GM12878 (cell line): Measurements from ENCODE around the gene DDX27. TPM values are rescaled to one million over a fixed set of nuclear protein-coding genes. Genes with fewer than 3 reads are reported as not detected.
A peak's percentile ranks its signal among the peaks of the same experiment; 100 is the strongest.

ENCODE experiments used
- ATAC-seq: fragments of 200-7000 bp; cut with Tn5 transposase; 3 replicates; pipeline ENCODE4 v1.9.1; 2020; ENCODE audit warnings: mild to moderate bottlenecking, moderate library complexity
- BruUV-seq: library from RNA; stranded (reverse); fragments of 400-500 nt; replicated peaks from 2 replicates; lab custom pipeline; 2021; lab: Mats Ljungman, UMichigan
- CTCF ChIA-PET: fragments of 300-600 bp; sonication (Branson Sonifier 250); formaldehyde crosslinking; extraction: SDS; loops from one replicate; lab custom pipeline; 2021; ENCODE audit warnings: inconsistent platforms; lab: Yijun Ruan, JAX
- POLR2A ChIA-PET: fragments of 350-600 bp; formaldehyde crosslinking; extraction: SDS; loops from one replicate; lab custom pipeline; 2021; ENCODE audit warnings: inconsistent platforms; lab: Charles Lee
- RAD21 ChIA-PET: fragments of 300-600 bp; sonication (Branson Sonifier 250); formaldehyde crosslinking; loops from one replicate; lab custom pipeline; 2023; ENCODE audit warnings: antibody characterized with exemption; ENCODE audit not compliant: unreplicated experiment; lab: Charles Lee
- SMC1A ChIA-PET: fragments of 300-600 bp; sonication (Branson Sonifier 250); formaldehyde crosslinking; loops from one replicate; lab custom pipeline; 2023; ENCODE audit not compliant: unreplicated experiment, uncharacterized antibody; lab: Charles Lee
- DNase-seq: peaks from one replicate; pipeline ENCODE4 v3.0.0-alpha.2; 2011; ENCODE audit warnings: low read depth, low spot score
- FAIRE-seq: peaks from 3 replicates; lab custom pipeline; 2011; peaks lifted over from hg19 to GRCh38; lab: Jason Lieb, UNC
- H2AFZ ChIP-seq: 2 replicates; pipeline ENCODE4 v1.6.0; 2011; ENCODE audit warnings: low read depth, low read length, control low read depth; ENCODE audit not compliant: control insufficient read depth
- H3K27ac ChIP-seq: 2 replicates; pipeline ENCODE4 v1.5.1; 2011; ENCODE audit warnings: control low read depth; ENCODE audit not compliant: control insufficient read depth, insufficient read depth
- H3K27me3 ChIP-seq, 2 experiments: replicated peaks in 1 of 2; 2 replicates each; pipeline versions ENCODE4 v1.6.0 to v1.6.1; 2011; ENCODE audit warnings: low read length in 1 of 2; ENCODE audit not compliant: control insufficient read depth in 2 of 2, insufficient read depth in 2 of 2
- H3K36me3 ChIP-seq, 2 experiments: 2 replicates each; pipeline ENCODE4 v1.5.1; 2011; ENCODE audit warnings: low read length in 1 of 2; ENCODE audit not compliant: control insufficient read depth in 2 of 2, insufficient read depth in 2 of 2
- H3K4me1 ChIP-seq: 2 replicates; pipeline ENCODE4 v1.6.1; 2011; ENCODE audit warnings: mild to moderate bottlenecking, low read length, moderate library complexity, mixed read lengths; ENCODE audit not compliant: control insufficient read depth, insufficient read depth
- H3K4me2 ChIP-seq: 2 replicates; pipeline ENCODE4 v1.6.0; 2011; ENCODE audit warnings: control low read depth; ENCODE audit not compliant: control insufficient read depth, insufficient read depth
- H3K4me3 ChIP-seq: fragments of 200-600 bp; sonication (generic); 2 replicates; pipeline ENCODE4 v1.5.1; 2016
- H3K79me2 ChIP-seq: 2 replicates; pipeline ENCODE4 v1.6.0; 2011; ENCODE audit warnings: low read length; ENCODE audit not compliant: control insufficient read depth, insufficient read depth
- H3K9ac ChIP-seq: 2 replicates; pipeline ENCODE4 v1.8.0; 2011; ENCODE audit warnings: low read length, control low read depth, mixed read lengths; ENCODE audit not compliant: control insufficient read depth, insufficient read depth
- H3K9me3 ChIP-seq: replicated peaks from 3 replicates; pipeline ENCODE4 v1.5.1; 2011; ENCODE audit warnings: mild to moderate bottlenecking, low read length; ENCODE audit not compliant: control insufficient read depth, insufficient read depth
- H4K20me1 ChIP-seq: 2 replicates; pipeline ENCODE4 v1.6.0; 2011; ENCODE audit not compliant: control insufficient read depth, insufficient read depth
- ASH2L ChIP-seq: fragments of 300-600, 200-600 bp; sonication (generic); IDR thresholded peaks from 2 replicates; pipeline ENCODE4 v1.6.1; 2017; ENCODE audit warnings: low read depth, mild to moderate bottlenecking, borderline replicate concordance
- HDAC6 ChIP-seq: fragments of 200-600 bp; sonication (generic); IDR thresholded peaks from one replicate; pipeline ENCODE4 v1.8.0; 2017; ENCODE audit warnings: antibody characterized with exemption; ENCODE audit not compliant: unreplicated experiment
- IKZF1 ChIP-seq: fragments of 450-650 bp; conservative IDR thresholded peaks from 2 replicates; pipeline ENCODE4 v1.6.1; 2017; ENCODE audit warnings: antibody characterized with exemption, mild to moderate bottlenecking
- MTA3 ChIP-seq: IDR thresholded peaks from 2 replicates; pipeline ENCODE4 v1.6.1; 2012; ENCODE audit warnings: low read length, inconsistent platforms, borderline replicate concordance
- NBN ChIP-seq: fragments of 450-650 bp; IDR thresholded peaks from 2 replicates; pipeline ENCODE4 v1.6.1; 2016
- NFYB ChIP-seq: IDR thresholded peaks from 2 replicates; pipeline ENCODE4 v1.6.1; 2011; ENCODE audit warnings: low read depth, mild to moderate bottlenecking, low read length, improper control_type of control experiment, moderate library complexity; ENCODE audit not compliant: insufficient read depth
- POLR2A ChIP-seq: IDR thresholded peaks from 2 replicates; pipeline ENCODE4 v1.6.1; 2011; ENCODE audit warnings: low read depth, mild to moderate bottlenecking, low read length
- POLR2AphosphoS5 ChIP-seq: IDR thresholded peaks from 2 replicates; pipeline ENCODE4 v1.6.1; 2011; ENCODE audit warnings: mild to moderate bottlenecking, low read length, inconsistent platforms
- TCF3 ChIP-seq: IDR thresholded peaks from 2 replicates; pipeline ENCODE4 v1.6.1; 2012; ENCODE audit warnings: low read depth, mild to moderate bottlenecking, low read length, borderline replicate concordance; ENCODE audit not compliant: insufficient read depth
- ZNF207 ChIP-seq: fragments of 450-650 bp; IDR thresholded peaks from 2 replicates; pipeline ENCODE4 v1.6.1; 2014; ENCODE audit warnings: antibody characterized with exemption, mild to moderate bottlenecking, borderline replicate concordance
- WGBS: methylation state at CpG from one replicate; pipeline ENCODE4 v1.1.6; 2016; ENCODE audit warnings: low lambda C conversion rate; ENCODE audit not compliant: insufficient replicate concordance, insufficient coverage; ENCODE audit errors: missing lambda C conversion rate; 5-methylcytosine and 5-hydroxymethylcytosine counted together
- in situ Hi-C: fragments of 300-500 bp; cut with MboI; formaldehyde crosslinking; loops from 9 replicates; pipeline ENCODE4 v1.14.3; 2018; ENCODE audit warnings: mixed read lengths
- intact Hi-C: fragments of 100-400 bp; cut with micrococcal nuclease; formaldehyde crosslinking; loops from one replicate; pipeline ENCODE4 v1.14.2; 2022; ENCODE audit not compliant: unreplicated experiment
- polyA plus RNA-seq, 11 experiments: library from polyadenylated mRNA; depleted of rRNA in 4 of 11; unstranded in 6 of 11; stranded (reverse) in 5 of 11; fragments of >200 nt; fragmentation: Nextera tagmentation in 4 of 11; fragmentation: Illumina TruSeq in 1 of 11; extraction: Ambion mirVana in 4 of 11; extraction: Trizol in 1 of 11; gene quantifications; 1 replicate in 1 of 11; 2 replicates in 10 of 11; pipeline versions ENCODE4 v1.2.1 to v1.2.3, GENCODE V29; 2011 to 2016; ENCODE audit warnings: inconsistent platforms in 2 of 11, missing spikeins in 2 of 11, low read depth in 1 of 11
- total RNA-seq, 4 experiments: library from RNA; depleted of rRNA in 3 of 4; stranded (reverse); fragments of >200 nt in 3 of 4; fragmentation: Illumina TruSeq in 1 of 4; extraction: Trizol in 1 of 4; gene quantifications; 2 replicates each; pipeline versions ENCODE4 v1.2.1 to v1.2.3, GENCODE V29; 2013 to 2021
- TF ChIP-seq, protein P1 (sequence below): IDR thresholded peaks from 2 replicates; pipeline ENCODE4 v1.6.1; 2011; ENCODE audit warnings: mild to moderate bottlenecking, low read depth, low read length, moderate library complexity; ENCODE audit not compliant: insufficient replicate concordance
- TF ChIP-seq, protein P2 (sequence below): fragments of 450-650 bp; formaldehyde crosslinking; IDR thresholded peaks from 2 replicates; pipeline ENCODE4 v1.4.0; 2020; ENCODE audit warnings: mild to moderate bottlenecking, moderate library complexity
- TF ChIP-seq, protein P3 (sequence below): IDR thresholded peaks from 2 replicates; pipeline ENCODE4 v1.6.1; 2011; ENCODE audit warnings: borderline replicate concordance, low read depth, mild to moderate bottlenecking, moderate library complexity, mixed read lengths, low read length; ENCODE audit not compliant: insufficient read depth; ENCODE audit errors: extremely low read length
- TF ChIP-seq, protein P4 (sequence below): IDR thresholded peaks from 2 replicates; pipeline ENCODE4 v1.6.1; 2012; ENCODE audit warnings: low read depth, low read length, improper control_type of control experiment

The DDX27 gene
- total and polyA plus RNA-seq, 10 of the 15 experiments (the other 5 are each of a cell fraction or from before 2014, with no cell fraction given), result 19.8 to 78.8 (median 54.9) TPM

DNA sequence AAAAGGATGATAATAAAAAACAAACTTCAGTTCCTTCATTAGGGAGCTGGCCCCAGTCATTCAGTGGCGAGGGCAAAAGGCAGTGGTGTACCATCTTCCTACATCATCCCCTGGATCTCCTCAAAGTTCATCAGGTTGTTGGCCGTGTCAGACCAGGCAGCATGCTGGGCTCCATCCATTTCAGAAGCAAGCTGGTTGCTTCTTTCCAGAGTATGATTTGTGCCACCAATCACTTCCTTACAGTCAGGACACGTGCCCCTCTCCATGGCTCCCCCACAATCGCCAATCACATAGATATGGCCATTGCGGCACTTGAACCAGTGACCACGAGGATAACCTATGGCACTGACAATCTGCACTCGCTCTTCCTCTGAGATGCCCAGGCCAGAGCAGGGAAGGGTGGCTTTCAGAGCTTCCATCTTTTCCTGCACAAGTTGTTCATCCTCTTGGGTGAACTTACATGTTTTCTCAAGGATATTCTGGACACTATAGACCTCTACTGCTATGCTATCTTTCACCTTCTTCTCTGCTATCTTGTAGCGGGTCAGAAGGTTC lies 28.0 kb downstream of the DDX27 start:
- H3K27me3 ChIP-seq, result no peaks in the 10 kb centered on the region
- no peak overlapping the region for H3K4me3 ChIP-seq
- no peak for DNase-seq
- ChIA-PET CTCF (interaction anchor here (1.0 to 5.5 kb wide), 11 partner anchors 8 to 201 kb away, joined by 3 to 46 read pairs (median 5); partner anchors contain the start of gene CSE1L), POLR2A (interaction anchor here (0.5 to 1.0 kb wide), 3 partner anchors 33 to 43 kb away, joined by 3 to 5 read pairs (median 3); no protein-coding TSS in a partner anchor), RAD21 (interaction anchor here (1.0 to 3.1 kb wide), 3 partner anchors 30 to 76 kb away, joined by 3 to 17 read pairs (median 8); partner anchors contain the start of gene ZNFX1)
- H3K9ac ChIP-seq, result no peak overlapping the region
- no peaks in the 10 kb centered on the region for H3K9me3 ChIP-seq
- no peaks in the 10 kb centered on the region for H4K20me1 ChIP-seq
- intact Hi-C loops (loop anchor here (2.0 kb wide), 1 partner anchor 76 kb away; no protein-coding TSS in a partner anchor), in situ Hi-C loops (no loop called here)
- no peaks in the 10 kb centered on the region for H3K79me2 ChIP-seq
- no peak for TF ChIP-seq HDAC6
- TF ChIP-seq, protein P1, sequence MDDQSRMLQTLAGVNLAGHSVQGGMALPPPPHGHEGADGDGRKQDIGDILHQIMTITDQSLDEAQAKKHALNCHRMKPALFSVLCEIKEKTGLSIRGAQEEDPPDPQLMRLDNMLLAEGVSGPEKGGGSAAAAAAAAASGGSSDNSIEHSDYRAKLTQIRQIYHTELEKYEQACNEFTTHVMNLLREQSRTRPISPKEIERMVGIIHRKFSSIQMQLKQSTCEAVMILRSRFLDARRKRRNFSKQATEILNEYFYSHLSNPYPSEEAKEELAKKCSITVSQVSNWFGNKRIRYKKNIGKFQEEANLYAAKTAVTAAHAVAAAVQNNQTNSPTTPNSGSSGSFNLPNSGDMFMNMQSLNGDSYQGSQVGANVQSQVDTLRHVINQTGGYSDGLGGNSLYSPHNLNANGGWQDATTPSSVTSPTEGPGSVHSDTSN, result no peak
- no peak for TF ChIP-seq MTA3
- no peak for TF ChIP-seq NBN
- TF ChIP-seq NFYB, result no peak
- TF ChIP-seq, protein P2, sequence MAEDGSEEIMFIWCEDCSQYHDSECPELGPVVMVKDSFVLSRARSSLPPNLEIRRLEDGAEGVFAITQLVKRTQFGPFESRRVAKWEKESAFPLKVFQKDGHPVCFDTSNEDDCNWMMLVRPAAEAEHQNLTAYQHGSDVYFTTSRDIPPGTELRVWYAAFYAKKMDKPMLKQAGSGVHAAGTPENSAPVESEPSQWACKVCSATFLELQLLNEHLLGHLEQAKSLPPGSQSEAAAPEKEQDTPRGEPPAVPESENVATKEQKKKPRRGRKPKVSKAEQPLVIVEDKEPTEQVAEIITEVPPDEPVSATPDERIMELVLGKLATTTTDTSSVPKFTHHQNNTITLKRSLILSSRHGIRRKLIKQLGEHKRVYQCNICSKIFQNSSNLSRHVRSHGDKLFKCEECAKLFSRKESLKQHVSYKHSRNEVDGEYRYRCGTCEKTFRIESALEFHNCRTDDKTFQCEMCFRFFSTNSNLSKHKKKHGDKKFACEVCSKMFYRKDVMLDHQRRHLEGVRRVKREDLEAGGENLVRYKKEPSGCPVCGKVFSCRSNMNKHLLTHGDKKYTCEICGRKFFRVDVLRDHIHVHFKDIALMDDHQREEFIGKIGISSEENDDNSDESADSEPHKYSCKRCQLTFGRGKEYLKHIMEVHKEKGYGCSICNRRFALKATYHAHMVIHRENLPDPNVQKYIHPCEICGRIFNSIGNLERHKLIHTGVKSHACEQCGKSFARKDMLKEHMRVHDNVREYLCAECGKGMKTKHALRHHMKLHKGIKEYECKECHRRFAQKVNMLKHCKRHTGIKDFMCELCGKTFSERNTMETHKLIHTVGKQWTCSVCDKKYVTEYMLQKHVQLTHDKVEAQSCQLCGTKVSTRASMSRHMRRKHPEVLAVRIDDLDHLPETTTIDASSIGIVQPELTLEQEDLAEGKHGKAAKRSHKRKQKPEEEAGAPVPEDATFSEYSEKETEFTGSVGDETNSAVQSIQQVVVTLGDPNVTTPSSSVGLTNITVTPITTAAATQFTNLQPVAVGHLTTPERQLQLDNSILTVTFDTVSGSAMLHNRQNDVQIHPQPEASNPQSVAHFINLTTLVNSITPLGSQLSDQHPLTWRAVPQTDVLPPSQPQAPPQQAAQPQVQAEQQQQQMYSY (CRISPR knock-in tag), result no peak
- peak; percentile 61; the same call in 1 of the 2 replicates for TF ChIP-seq POLR2A
- TF ChIP-seq ASH2L, result no peak
- TF ChIP-seq, protein P3, sequence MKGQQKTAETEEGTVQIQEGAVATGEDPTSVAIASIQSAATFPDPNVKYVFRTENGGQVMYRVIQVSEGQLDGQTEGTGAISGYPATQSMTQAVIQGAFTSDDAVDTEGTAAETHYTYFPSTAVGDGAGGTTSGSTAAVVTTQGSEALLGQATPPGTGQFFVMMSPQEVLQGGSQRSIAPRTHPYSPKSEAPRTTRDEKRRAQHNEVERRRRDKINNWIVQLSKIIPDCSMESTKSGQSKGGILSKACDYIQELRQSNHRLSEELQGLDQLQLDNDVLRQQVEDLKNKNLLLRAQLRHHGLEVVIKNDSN, result no peak
- TF ChIP-seq IKZF1, result no peak
- TF ChIP-seq, protein P4, sequence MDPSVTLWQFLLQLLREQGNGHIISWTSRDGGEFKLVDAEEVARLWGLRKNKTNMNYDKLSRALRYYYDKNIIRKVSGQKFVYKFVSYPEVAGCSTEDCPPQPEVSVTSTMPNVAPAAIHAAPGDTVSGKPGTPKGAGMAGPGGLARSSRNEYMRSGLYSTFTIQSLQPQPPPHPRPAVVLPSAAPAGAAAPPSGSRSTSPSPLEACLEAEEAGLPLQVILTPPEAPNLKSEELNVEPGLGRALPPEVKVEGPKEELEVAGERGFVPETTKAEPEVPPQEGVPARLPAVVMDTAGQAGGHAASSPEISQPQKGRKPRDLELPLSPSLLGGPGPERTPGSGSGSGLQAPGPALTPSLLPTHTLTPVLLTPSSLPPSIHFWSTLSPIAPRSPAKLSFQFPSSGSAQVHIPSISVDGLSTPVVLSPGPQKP, result no peak
- no peak for TF ChIP-seq TCF3
- TF ChIP-seq POLR2AphosphoS5, result peak; percentile 58; the same call in 1 of the 2 replicates
- TF ChIP-seq ZNF207, result no peak
- TF ChIP-seq, all 136 proteins: peak for 2
- no peak for FAIRE-seq
- no TSS peak for BruUV-seq
- H2AFZ ChIP-seq, result no peak overlapping the region
- SMC1A ChIA-PET, result interaction anchor here (1.3 to 4.1 kb wide), 5 partner anchors 29 to 114 kb away, joined by 3 to 17 read pairs (median 8); no protein-coding TSS in a partner anchor
- WGBS, result 92% methylated on average over 8 of the region's 8 CpGs
- peaks cover 28 to 40% of the 10 kb centered on the region in 2 experiments for H3K36me3 ChIP-seq
- ATAC-seq, result no peak
- H3K4me1 ChIP-seq, result no peaks in the 10 kb centered on the region
- no peak overlapping the region for H3K27ac ChIP-seq
- no peak overlapping the region for H3K4me2 ChIP-seq
